K562 (cell line): Measurements from ENCODE around the gene PNPLA1. TPM values are rescaled to one million over a fixed set of nuclear protein-coding genes. Genes with fewer than 3 reads are reported as not detected.

ENCODE experiments used
- ARID1B ChIP-seq: fragments of 450-650 bp; IDR thresholded peaks from 2 replicates; pipeline ENCODE4 v1.6.1; 2016; ENCODE audit warnings: antibody characterized with exemption, mild to moderate bottlenecking, inconsistent platforms
- ARID2 ChIP-seq: fragments of 450-650 bp; IDR thresholded peaks from 2 replicates; pipeline ENCODE4 v1.6.1; 2017; ENCODE audit warnings: antibody characterized with exemption, mild to moderate bottlenecking
- GATAD2B ChIP-seq: fragments of 450-650 bp; IDR thresholded peaks from 2 replicates; pipeline ENCODE4 v1.6.1; 2017; ENCODE audit warnings: mild to moderate bottlenecking, borderline replicate concordance
- HNRNPK ChIP-seq: fragments of 200-400 bp; formaldehyde crosslinking; IDR thresholded peaks from one replicate; pipeline ENCODE4 v1.6.1; 2018; ENCODE audit warnings: mild to moderate bottlenecking, low read depth, low read length; ENCODE audit not compliant: poor library complexity, severe bottlenecking
- MAFF ChIP-seq: IDR thresholded peaks from 2 replicates; pipeline ENCODE4 v1.6.1; 2012; ENCODE audit warnings: low read length, improper control_type of control experiment
- MCM5 ChIP-seq: fragments of 450-650 bp; IDR thresholded peaks from 2 replicates; pipeline ENCODE4 v1.6.1; 2016; ENCODE audit warnings: low read depth
- MXI1 ChIP-seq: IDR thresholded peaks from 2 replicates; pipeline ENCODE4 v1.6.1; 2011; ENCODE audit warnings: low read depth, mild to moderate bottlenecking, improper control_type of control experiment, low read length
- NR2C2 ChIP-seq, 2 experiments: fragments of 200-800 bp in 1 of 2; sonication (Bioruptor generic) in 1 of 2; sonication (generic) in 1 of 2; formaldehyde crosslinking in 1 of 2; IDR thresholded peaks; 2 replicates each; pipeline versions ENCODE4 v1.6.1 to v1.8.0; 2016 to 2022; ENCODE audit warnings: mild to moderate bottlenecking in 1 of 2, missing compliant biosample characterization in 1 of 2, missing genetic modification characterization in 1 of 2, missing genetic modification reagents in 1 of 2
- RBM22 ChIP-seq: fragments of 200-400 bp; formaldehyde crosslinking; IDR thresholded peaks from 2 replicates; pipeline ENCODE4 v1.6.1; 2018; ENCODE audit warnings: low read length, low read depth; ENCODE audit not compliant: poor library complexity, severe bottlenecking
- SETDB1 ChIP-seq: IDR thresholded peaks from one replicate; pipeline ENCODE4 v1.6.1; 2012; ENCODE audit warnings: low read length, control low read depth, inconsistent platforms
- THRAP3 ChIP-seq: fragments of 450-650 bp; IDR thresholded peaks from 2 replicates; pipeline ENCODE4 v1.6.1; 2016; ENCODE audit warnings: mild to moderate bottlenecking, inconsistent platforms, borderline replicate concordance
- ZNF24 ChIP-seq: fragments of 450-650 bp; IDR thresholded peaks from 2 replicates; pipeline ENCODE4 v1.6.1; 2016
- ZNF41 ChIP-seq: fragments of 250-450 bp; sonication (Bioruptor Pico); conservative IDR thresholded peaks from 2 replicates; pipeline ENCODE4 v1.4.0; 2020; ENCODE audit warnings: mild to moderate bottlenecking
- ZNF639 ChIP-seq, 2 experiments: fragments of 200-800 bp in 1 of 2; sonication (Bioruptor generic) in 1 of 2; sonication (generic) in 1 of 2; formaldehyde crosslinking in 1 of 2; IDR thresholded peaks in 1 of 2; conservative IDR thresholded peaks in 1 of 2; 2 replicates each; pipeline versions ENCODE4 v1.5.0 to v1.6.1; 2016 to 2020; ENCODE audit warnings: missing compliant biosample characterization in 1 of 2, missing genetic modification characterization in 1 of 2, missing genetic modification reagents in 1 of 2
- ZNF77 ChIP-seq: fragments of 250-450 bp; sonication (Bioruptor Pico); IDR thresholded peaks from 2 replicates; pipeline ENCODE4 v1.5.0; 2020
- ZNF780A ChIP-seq: fragments of 250-450 bp; sonication (Bioruptor Pico); IDR thresholded peaks from 2 replicates; pipeline ENCODE4 v1.5.0; 2021; ENCODE audit warnings: mild to moderate bottlenecking
- polyA plus RNA-seq, 8 experiments: library from polyadenylated mRNA; depleted of rRNA in 4 of 8; stranded (reverse) in 5 of 8; unstranded in 3 of 8; fragments of >200 nt; fragmentation: Nextera tagmentation in 2 of 8; fragmentation: Illumina TruSeq in 1 of 8; extraction: Ambion mirVana in 2 of 8; extraction: Trizol in 1 of 8; gene quantifications; 2 replicates each; pipeline versions ENCODE4 v1.2.1 to v1.2.3, GENCODE V29; 2011 to 2014; ENCODE audit warnings: inconsistent platforms in 1 of 8, missing spikeins in 1 of 8
- total RNA-seq, 7 experiments: library from RNA; depleted of rRNA in 6 of 7; stranded (reverse); fragments of >200 nt in 6 of 7; fragmentation: Illumina TruSeq in 2 of 7; extraction: Trizol in 2 of 7; gene quantifications; 2 replicates each; pipeline versions ENCODE4 v1.2.1 to v1.2.3, GENCODE V29; 2011 to 2021; ENCODE audit warnings: low replicate concordance in 1 of 7
- TF ChIP-seq, protein P1 (sequence below), 2 experiments: fragments of 450-650 bp in 1 of 2; sonication (generic) in 1 of 2; formaldehyde crosslinking in 1 of 2; IDR thresholded peaks; 2 replicates each; pipeline versions ENCODE4 v1.7.1 to v1.9.0; 2016 to 2022; ENCODE audit warnings: inconsistent platforms in 1 of 2, mild to moderate bottlenecking in 1 of 2, missing genetic modification reagents in 1 of 2

PNPLA1 gene
- total and polyA plus RNA-seq, 9 of the 15 experiments (the other 6 are each of a cell fraction or from before 2014, with no cell fraction given): 0.04 to 0.27 (median 0.13) TPM; not detected in 2

GRCh38 chr6:36302227-36302976 lies 32.5 kb downstream of the PNPLA1 start (continued):
- TF ChIP-seq RBM22 (no peak), THRAP3 (no peak), GATAD2B (no peak), NR2C2 (CRISPR knock-in tag; IDR thresholded peaks at IDR 0.05) (no peak), NR2C2 (tag; IDR thresholded peaks at IDR 0.05) (no peak), ZNF780A (no peak), SETDB1 (no peak), HNRNPK (no peak), MCM5 (no peak), ZNF639 (CRISPR knock-in tag; conservative IDR thresholded peaks at IDR 0.05 in 1 of 2, IDR thresholded peaks at IDR 0.05 in 1 of 2) (no peak), ZNF41 (CRISPR knock-in tag) (no peak), ZNF24 (no peak), MXI1 (no peak), ARID2 (no peak), ZNF77 (CRISPR knock-in tag) (no peak), MAFF (no peak), ARID1B (no peak)
- TF ChIP-seq, protein P1, sequence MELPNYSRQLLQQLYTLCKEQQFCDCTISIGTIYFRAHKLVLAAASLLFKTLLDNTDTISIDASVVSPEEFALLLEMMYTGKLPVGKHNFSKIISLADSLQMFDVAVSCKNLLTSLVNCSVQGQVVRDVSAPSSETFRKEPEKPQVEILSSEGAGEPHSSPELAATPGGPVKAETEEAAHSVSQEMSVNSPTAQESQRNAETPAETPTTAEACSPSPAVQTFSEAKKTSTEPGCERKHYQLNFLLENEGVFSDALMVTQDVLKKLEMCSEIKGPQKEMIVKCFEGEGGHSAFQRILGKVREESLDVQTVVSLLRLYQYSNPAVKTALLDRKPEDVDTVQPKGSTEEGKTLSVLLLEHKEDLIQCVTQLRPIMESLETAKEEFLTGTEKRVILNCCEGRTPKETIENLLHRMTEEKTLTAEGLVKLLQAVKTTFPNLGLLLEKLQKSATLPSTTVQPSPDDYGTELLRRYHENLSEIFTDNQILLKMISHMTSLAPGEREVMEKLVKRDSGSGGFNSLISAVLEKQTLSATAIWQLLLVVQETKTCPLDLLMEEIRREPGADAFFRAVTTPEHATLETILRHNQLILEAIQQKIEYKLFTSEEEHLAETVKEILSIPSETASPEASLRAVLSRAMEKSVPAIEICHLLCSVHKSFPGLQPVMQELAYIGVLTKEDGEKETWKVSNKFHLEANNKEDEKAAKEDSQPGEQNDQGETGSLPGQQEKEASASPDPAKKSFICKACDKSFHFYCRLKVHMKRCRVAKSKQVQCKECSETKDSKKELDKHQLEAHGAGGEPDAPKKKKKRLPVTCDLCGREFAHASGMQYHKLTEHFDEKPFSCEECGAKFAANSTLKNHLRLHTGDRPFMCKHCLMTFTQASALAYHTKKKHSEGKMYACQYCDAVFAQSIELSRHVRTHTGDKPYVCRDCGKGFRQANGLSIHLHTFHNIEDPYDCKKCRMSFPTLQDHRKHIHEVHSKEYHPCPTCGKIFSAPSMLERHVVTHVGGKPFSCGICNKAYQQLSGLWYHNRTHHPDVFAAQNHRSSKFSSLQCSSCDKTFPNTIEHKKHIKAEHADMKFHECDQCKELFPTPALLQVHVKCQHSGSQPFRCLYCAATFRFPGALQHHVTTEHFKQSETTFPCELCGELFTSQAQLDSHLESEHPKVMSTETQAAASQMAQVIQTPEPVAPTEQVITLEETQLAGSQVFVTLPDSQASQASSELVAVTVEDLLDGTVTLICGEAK (IDR thresholded peaks at IDR 0.05): no peak
- TF ChIP-seq, protein P1 (CRISPR knock-in tag; IDR thresholded peaks at IDR 0.05): no peak
